ENCODE data around the gene MMP28.

MMP28 gene

DNA sequence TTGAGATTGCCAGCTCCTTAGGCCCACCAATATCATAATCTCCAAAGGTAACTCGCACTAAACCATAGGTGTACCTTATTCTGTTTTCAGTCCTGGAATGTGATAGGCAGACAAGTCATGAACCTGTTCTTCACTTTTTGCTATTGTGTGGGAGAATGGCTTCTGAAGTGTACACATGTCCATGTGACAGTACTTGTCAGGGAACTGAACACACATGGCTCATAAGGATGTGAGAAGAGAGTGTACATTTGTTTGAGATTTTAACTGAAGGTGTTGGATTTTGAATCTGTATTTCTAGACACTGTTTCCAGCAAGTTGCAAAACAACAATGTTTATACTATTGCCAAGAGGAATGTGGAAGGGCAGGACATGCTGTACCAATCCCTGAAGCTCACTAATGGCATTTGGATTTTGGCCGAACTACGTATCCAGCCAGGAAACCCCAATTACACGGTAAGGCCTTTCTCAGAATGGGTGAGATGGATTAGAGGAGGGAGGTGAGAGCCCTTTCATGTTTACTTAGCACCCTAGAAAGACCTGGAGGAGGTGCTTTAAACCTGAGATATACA lies 78.5 kb downstream of the MMP28 start:
- no peak for DNase-seq

GRCh38 chr17:35716173-35716572 lies 79.3 kb downstream of the MMP28 start:
- DNase-seq: no peak
